ENCODE results near the gene IGF2BP2. TPM values are rescaled to one million over a fixed set of nuclear protein-coding genes. Genes with fewer than 3 reads are reported as not detected.

The IGF2BP2 gene
- total and polyA plus RNA-seq, 2 of the 13 experiments (the other 11 are each of a cell fraction or from before 2014, with no cell fraction given), result 6.5 to 46.0 TPM

GRCh38 chr3:185714085-185714484 lies 110.8 kb downstream of the IGF2BP2 start (continued):
- TF ChIP-seq ZNF292 (CRISPR knock-in tag; IDR thresholded peaks at IDR 0.05; ENCODE audit: borderline replicate concordance, low read depth) (no peak), KLF6 (CRISPR knock-in tag; IDR thresholded peaks at IDR 0.05) (no peak), ZNF562 (CRISPR knock-in tag; IDR thresholded peaks at IDR 0.05; ENCODE audit: borderline replicate concordance) (no peak), ASH2L (IDR thresholded peaks at IDR 0.05; ENCODE audit: insufficient read length, low read depth, low read length) (no peak), ZNF605 (CRISPR knock-in tag; IDR thresholded peaks at IDR 0.05) (no peak), DNMT1 (CRISPR knock-in tag; IDR thresholded peaks at IDR 0.05) (no peak), AGO2 (optimal IDR thresholded peaks at IDR 0.05; ENCODE audit: low read depth, low read length) (no peak)

- WGBS (ENCODE audit: low lambda C conversion rate), result 6% methylated on average over 1 of the region's 1 CpG
- Histone ChIP-seq H3K4me2 (ENCODE audit: low read depth, low read length) (peak overlapping the region; percentile 68), H3K9ac (ENCODE audit: insufficient read depth, low read depth, low read length) (no peak overlapping the region), H3K27me3 (ENCODE audit: control insufficient read depth in 1 of 2, insufficient read depth in 2 of 2, low read length in 2 of 2) (no peaks in the 10 kb centered on the region), H2AFZ (ENCODE audit: low read length) (no peak overlapping the region), H3K4me1 (ENCODE audit: insufficient read depth, low read length) (peaks cover 94% of the 10 kb centered on the region), H3K4me3 (replicated peaks in 1 of 3; ENCODE audit: insufficient read depth in 1 of 3, low read depth in 2 of 3, low read length in 3 of 3) (peak overlapping the region in 2 of 3 experiments; percentile 20; a peak in 1 of 6 replicates), H3K79me2 (ENCODE audit: insufficient read depth, low read length) (peaks cover 96% of the 10 kb centered on the region), H4K20me1 (ENCODE audit: insufficient read depth, low read length) (peaks cover 86% of the 10 kb centered on the region), H3K9me3 (ENCODE audit: low read length) (no peaks in the 10 kb centered on the region), H3K36me3 (replicated peaks in 1 of 2; ENCODE audit: control insufficient read depth in 1 of 2, insufficient read depth in 2 of 2, low read length in 2 of 2) (no peaks in the 10 kb centered on the region; a peak in 1 of 5 replicates), H3K27ac (ENCODE audit: extremely low read length, insufficient read depth, low read length) (peak overlapping the region; percentile 62)
- peak; percentile 72 for DNase-seq (ENCODE audit: low spot score)
- FAIRE-seq, result peak; percentile 40
- intact Hi-C loops (cut with micrococcal nuclease; ENCODE audit: unreplicated experiment), result no loop called here
- no TSS peak for BruUV-seq (replicated peaks)
- CTCF ChIA-PET (ENCODE audit: low intra/inter-chr PET ratio, low total read pairs), result no interaction called here
- in situ Hi-C loops (cut with HindIII; ENCODE audit: extremely low pct_ligation_motif_present, low pct_unique_long_range_greater_than_20kb), result no loop called here
- POLR2A ChIA-PET, result no interaction called here
- ATAC-seq, result peak; percentile 73
- TF ChIP-seq SAP130 (CRISPR knock-in tag; IDR thresholded peaks at IDR 0.05; ENCODE audit: low read depth) (peak; percentile 22; the same call in 1 of the 2 replicates), NCOR1 (IDR thresholded peaks at IDR 0.05; ENCODE audit: borderline replicate concordance, low read length) (peak; percentile 73; the same call in 1 of the 2 replicates), NR2F6 (IDR thresholded peaks at IDR 0.05) (no peak; the same call in 1 of the 2 replicates), NR2F6 (CRISPR knock-in tag; IDR thresholded peaks at IDR 0.05) (peak; percentile 34; the same call in 1 of the 2 replicates), PAXIP1 (CRISPR knock-in tag; conservative IDR thresholded peaks at IDR 0.05) (peak; percentile 64; the same call in 1 of the 2 replicates), ZMYM4 (CRISPR knock-in tag; IDR thresholded peaks at IDR 0.05) (0 out of 2 replicates have a peak, but pooled peaks have one; percentile 29), HNF4A (CRISPR knock-in tag; IDR thresholded peaks at IDR 0.05) (peak; percentile 80), KDM6A (CRISPR knock-in tag; IDR thresholded peaks at IDR 0.05; ENCODE audit: low read depth) (no peak), NR2C2 (CRISPR knock-in tag; IDR thresholded peaks at IDR 0.05; ENCODE audit: borderline replicate concordance) (peak; percentile 26; the same call in 1 of the 2 replicates), MIXL1 (CRISPR knock-in tag; IDR thresholded peaks at IDR 0.05) (peak; percentile 49; the same call in 1 of the 2 replicates), CBX5 (CRISPR knock-in tag; IDR thresholded peaks at IDR 0.05; ENCODE audit: borderline replicate concordance) (no peak), ZNF660 (CRISPR knock-in tag; IDR thresholded peaks at IDR 0.05; ENCODE audit: borderline replicate concordance, low read depth) (no peak), CHD4 (IDR thresholded peaks at IDR 0.05; ENCODE audit: borderline replicate concordance, low read length) (0 out of 2 replicates have a peak, but pooled peaks have one; percentile 40)
- TF ChIP-seq, protein P1, sequence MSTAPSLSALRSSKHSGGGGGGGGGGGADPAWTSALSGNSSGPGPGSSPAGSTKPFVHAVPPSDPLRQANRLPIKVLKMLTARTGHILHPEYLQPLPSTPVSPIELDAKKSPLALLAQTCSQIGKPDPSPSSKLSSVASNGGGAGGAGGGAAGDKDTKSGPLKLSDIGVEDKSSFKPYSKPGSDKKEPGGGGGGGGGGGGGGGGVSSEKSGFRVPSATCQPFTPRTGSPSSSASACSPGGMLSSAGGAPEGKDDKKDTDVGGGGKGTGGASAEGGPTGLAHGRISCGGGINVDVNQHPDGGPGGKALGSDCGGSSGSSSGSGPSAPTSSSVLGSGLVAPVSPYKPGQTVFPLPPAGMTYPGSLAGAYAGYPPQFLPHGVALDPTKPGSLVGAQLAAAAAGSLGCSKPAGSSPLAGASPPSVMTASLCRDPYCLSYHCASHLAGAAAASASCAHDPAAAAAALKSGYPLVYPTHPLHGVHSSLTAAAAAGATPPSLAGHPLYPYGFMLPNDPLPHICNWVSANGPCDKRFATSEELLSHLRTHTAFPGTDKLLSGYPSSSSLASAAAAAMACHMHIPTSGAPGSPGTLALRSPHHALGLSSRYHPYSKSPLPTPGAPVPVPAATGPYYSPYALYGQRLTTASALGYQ (CRISPR knock-in tag; IDR thresholded peaks at IDR 0.05), result no peak
These were observed 111.8 kb downstream of the IGF2BP2 start for GRCh38 chr3:185713015-185713414.
